ENCODE results near the gene MEGF8. TPM values are rescaled to one million over a fixed set of nuclear protein-coding genes. Genes with fewer than 3 reads are reported as not detected.
A peak's percentile ranks its signal among the peaks of the same experiment; 100 is the strongest.

MEGF8 gene
- total and polyA plus RNA-seq, 9 of the 15 experiments (the other 6 are each of a cell fraction or from before 2014, with no cell fraction given), result 0.28 to 13.1 (median 3.0) TPM

- TF ChIP-seq NR4A1 (CRISPR knock-in tag; IDR thresholded peaks at IDR 0.05) (no peak), NR4A1 (tag; IDR thresholded peaks at IDR 0.05) (no peak), HNRNPUL1 (IDR thresholded peaks at IDR 0.05; ENCODE audit: low read length) (no peak), E4F1 (CRISPR knock-in tag; IDR thresholded peaks at IDR 0.05; ENCODE audit: borderline replicate concordance) (no peak), SMC3 (conservative IDR thresholded peaks at IDR 0.05; ENCODE audit: insufficient read depth, low read depth, low read length) (peak; percentile 52), KAT7 (CRISPR knock-in tag; IDR thresholded peaks at IDR 0.05; ENCODE audit: borderline replicate concordance) (no peak), SMAD4 (CRISPR knock-in tag; conservative IDR thresholded peaks at IDR 0.05) (no peak), ZNF277 (CRISPR knock-in tag; IDR thresholded peaks at IDR 0.05; ENCODE audit: borderline replicate concordance) (no peak), RAD21 (CRISPR knock-in tag; conservative IDR thresholded peaks at IDR 0.05 in 1 of 2, IDR thresholded peaks at IDR 0.05 in 1 of 2) (peak in 1 of 2 experiments; percentile 61; a peak in 2 of 4 replicates), POLR2G (IDR thresholded peaks at IDR 0.05; ENCODE audit: low read depth, low read length) (peak; percentile 50), FOXJ3 (CRISPR knock-in tag; IDR thresholded peaks at IDR 0.05) (no peak), ETV5 (CRISPR knock-in tag; IDR thresholded peaks at IDR 0.05; ENCODE audit: low read depth) (no peak), HMG20B (CRISPR knock-in tag; IDR thresholded peaks at IDR 0.05) (no peak), KLF16 (IDR thresholded peaks at IDR 0.05) (no peak), GABPB2 (CRISPR knock-in tag; conservative IDR thresholded peaks at IDR 0.05) (no peak), JUND (IDR thresholded peaks at IDR 0.05; ENCODE audit: borderline replicate concordance, low read depth, low read length) (no peak), JUND (tag; IDR thresholded peaks at IDR 0.05; ENCODE audit: borderline replicate concordance, low read depth, low read length) (no peak), ZNF717 (CRISPR knock-in tag; IDR thresholded peaks at IDR 0.05) (no peak), ZNF592 (IDR thresholded peaks at IDR 0.05) (no peak), ZNF766 (CRISPR knock-in tag; conservative IDR thresholded peaks at IDR 0.05) (no peak)
Measured at GRCh38 chr19:42401365-42402303, 76.2 kb downstream of the MEGF8 start (continued).

Measured in K562 (cell line).